OCI-LY7 (cell line): ENCODE data around the gene CXCL1. TPM values are rescaled to one million over a fixed set of nuclear protein-coding genes. Genes with fewer than 3 reads are reported as not detected.

Experiments used
- BruUV-seq: library from RNA; stranded (reverse); fragments of 400-500 nt; replicated peaks from 2 replicates; lab custom pipeline; 2021; lab: Mats Ljungman, UMichigan
- CTCF ChIA-PET: fragments of 300-600 bp; sonication (Branson Sonifier 250); formaldehyde crosslinking; loops from one replicate; lab custom pipeline; 2022; ENCODE audit warnings: antibody characterized with exemption; ENCODE audit not compliant: unreplicated experiment; lab: Charles Lee
- POLR2A ChIA-PET: fragments of 300-600 bp; sonication (Branson Sonifier 250); formaldehyde crosslinking; loops from one replicate; lab custom pipeline; 2022; ENCODE audit warnings: antibody characterized with exemption; lab: Charles Lee
- DNase-seq: peaks from one replicate; pipeline ENCODE4 v3.0.0-alpha.2; 2015; ENCODE audit warnings: low spot score
- H2AFZ ChIP-seq: fragments of 200-600 bp; sonication (generic), shearing (Covaris generic); 2 replicates; pipeline ENCODE4 v1.6.1; 2014; ENCODE audit warnings: mild to moderate bottlenecking, antibody characterized with exemption, low read length, moderate library complexity
- H3K27ac ChIP-seq: fragments of 200-600 bp; sonication (generic); 2 replicates; pipeline ENCODE4 v1.5.1; 2014; ENCODE audit warnings: mixed run types, low read depth, mild to moderate bottlenecking, moderate library complexity, low read length, inconsistent platforms; ENCODE audit not compliant: poor library complexity, severe bottlenecking
- H3K36me3 ChIP-seq: fragments of 200-600 bp; sonication (generic); 2 replicates; pipeline ENCODE4 v1.6.1; 2014; ENCODE audit warnings: mild to moderate bottlenecking, antibody characterized with exemption, low read length, moderate library complexity, mixed read lengths; ENCODE audit not compliant: insufficient read depth
- H3K4me1 ChIP-seq: fragments of 200-600 bp; sonication (generic); 2 replicates; pipeline ENCODE4 v1.5.1; 2014; ENCODE audit warnings: mild to moderate bottlenecking, low read length; ENCODE audit not compliant: insufficient read depth, poor library complexity, severe bottlenecking
- H3K4me2 ChIP-seq: fragments of 200-600 bp; sonication (generic); 2 replicates; pipeline ENCODE4 v1.6.1; 2014; ENCODE audit warnings: mild to moderate bottlenecking, low read length
- H3K4me3 ChIP-seq: fragments of 200-600 bp; sonication (generic); 2 replicates; pipeline ENCODE4 v1.5.1; 2014; ENCODE audit warnings: mild to moderate bottlenecking, low read depth, low read length; ENCODE audit not compliant: poor library complexity, severe bottlenecking
- H3K79me2 ChIP-seq: fragments of 200-600 bp; sonication (generic); 2 replicates; pipeline ENCODE4 v1.6.1; 2016; ENCODE audit warnings: low read depth, mild to moderate bottlenecking, low read length, moderate library complexity, mixed read lengths; ENCODE audit not compliant: insufficient read depth
- H3K9me2 ChIP-seq: fragments of 200-600 bp; sonication (generic); 2 replicates; pipeline ENCODE4 v1.6.1; 2016; ENCODE audit warnings: mild to moderate bottlenecking, low read length, mixed read lengths; ENCODE audit not compliant: insufficient read depth
- H3K9me3 ChIP-seq: fragments of 200-600 bp; sonication (generic); 2 replicates; pipeline ENCODE4 v1.6.1; 2014; ENCODE audit warnings: mild to moderate bottlenecking, mixed run types, low read length, mixed read lengths
- H4K20me1 ChIP-seq: fragments of 200-600 bp; sonication (generic); 2 replicates; pipeline ENCODE4 v1.6.1; 2014; ENCODE audit warnings: mild to moderate bottlenecking, antibody characterized with exemption, low read length, moderate library complexity, mixed read lengths; ENCODE audit not compliant: insufficient read depth
- CTCF ChIP-seq: fragments of 200-600 bp; sonication (generic); conservative IDR thresholded peaks from 2 replicates; pipeline ENCODE4 v1.5.1; 2014; ENCODE audit warnings: mild to moderate bottlenecking, antibody characterized with exemption, low read length, moderate library complexity, mixed read lengths
- EZH2phosphoT487 ChIP-seq: fragments of 200-600 bp; sonication (generic); IDR thresholded peaks from 2 replicates; pipeline ENCODE4 v1.6.1; 2018; ENCODE audit warnings: low read depth, borderline replicate concordance, mild to moderate bottlenecking, mixed run types, antibody characterized with exemption, low read length, moderate library complexity, mixed read lengths
- intact Hi-C: fragments of 100-400 bp; cut with micrococcal nuclease; formaldehyde crosslinking; loops from one replicate; pipeline ENCODE4 v1.10.0; 2022; ENCODE audit not compliant: unreplicated experiment
- total RNA-seq, 2 experiments: library from RNA; depleted of rRNA in 1 of 2; stranded (reverse); fragments of >200 nt in 1 of 2; shearing (Covaris generic) in 1 of 2; gene quantifications; 2 replicates each; pipeline ENCODE4 v1.2.3, GENCODE V29; 2014 to 2022

Gene CXCL1
- total RNA-seq, 2 experiments from 2014 or later, result not detected

GRCh38 chr4:73822389-73822788 lies 46.8 kb upstream of the CXCL1 start:
- Histone ChIP-seq H3K27ac (no peak overlapping the region), H3K4me1 (no peaks in the 10 kb centered on the region), H3K9me3 (no peaks in the 10 kb centered on the region), H3K36me3 (no peaks in the 10 kb centered on the region), H4K20me1 (no peaks in the 10 kb centered on the region), H3K4me3 (no peak overlapping the region), H2AFZ (no peak overlapping the region), H3K4me2 (no peak overlapping the region), H3K9me2 (no peaks in the 10 kb centered on the region), H3K79me2 (no peaks in the 10 kb centered on the region)
- BruUV-seq, result no TSS peak
- no peak for DNase-seq
- ChIA-PET CTCF (no interaction called here), POLR2A (interaction anchor here (0.7 kb wide), 1 partner anchor 17 kb away, joined by 3 read pairs; no protein-coding TSS in a partner anchor)
- intact Hi-C loops, result no loop called here
- TF ChIP-seq EZH2phosphoT487 (no peak), CTCF (no peak)

- CTCF ChIA-PET, result no interaction called here
- BruUV-seq, result no TSS peak
- no peak overlapping the region for H3K27ac ChIP-seq
Measured at GRCh38 chr4:73822812-73823504, 46.2 kb upstream of the CXCL1 start.

More at GRCh38 chr4:73822812-73823504, 46.2 kb upstream of the CXCL1 start:
- H3K9me2 ChIP-seq, result no peaks in the 10 kb centered on the region
- H3K9me3 ChIP-seq, result no peaks in the 10 kb centered on the region
- no peaks in the 10 kb centered on the region for H4K20me1 ChIP-seq
- H3K4me1 ChIP-seq, result no peaks in the 10 kb centered on the region
- DNase-seq, result no peak
- TF ChIP-seq EZH2phosphoT487, result no peak
- TF ChIP-seq CTCF, result no peak
- H3K79me2 ChIP-seq, result no peaks in the 10 kb centered on the region
- no peak overlapping the region for H2AFZ ChIP-seq
- no peak overlapping the region for H3K4me2 ChIP-seq
- intact Hi-C loops, result no loop called here
- H3K4me3 ChIP-seq, result no peak overlapping the region
- POLR2A ChIA-PET, result no interaction called here
- no peaks in the 10 kb centered on the region for H3K36me3 ChIP-seq
